K562 (cell line): ENCODE measurements around the gene NT5C1A. TPM values are rescaled to one million over a fixed set of nuclear protein-coding genes. Genes with fewer than 3 reads are reported as not detected.
A peak's percentile ranks its signal among the peaks of the same experiment; 100 is the strongest.

Experiments
- ATAC-seq: fragments of 200-7000 bp; cut with Tn5 transposase; 3 replicates; pipeline ENCODE4 v1.9.1; 2020; ENCODE audit warnings: moderate library complexity
- BruUV-seq: library from RNA; stranded (reverse); fragments of 400-500 nt; replicated peaks from 2 replicates; lab custom pipeline; 2021; lab: Mats Ljungman, UMichigan
- CTCF ChIA-PET: fragments of 300-600 bp; formaldehyde crosslinking; extraction: SDS; loops from one replicate; lab custom pipeline; 2021; ENCODE audit warnings: low intra/inter-chr PET ratio; lab: Yijun Ruan, JAX
- POLR2A ChIA-PET: fragments of 300-600, 350-650 bp; sonication (Branson Sonifier 250); formaldehyde crosslinking; extraction: SDS; loops from one replicate; lab custom pipeline; 2021; ENCODE audit warnings: antibody characterized with exemption, inconsistent platforms; lab: Yijun Ruan, JAX
- DNase-seq, 4 experiments: peaks; one replicate each; pipeline versions ENCODE4 v3.0.0 to v3.0.0-alpha.2; 2011 to 2018; ENCODE audit warnings: low spot score in 3 of 4, mixed read lengths in 3 of 4; ENCODE audit errors: extremely low read depth in 1 of 4
- FAIRE-seq: peaks from 2 replicates; lab custom pipeline; 2011; peaks lifted over from hg19 to GRCh38; lab: Jason Lieb, UNC
- H2AFZ ChIP-seq: 2 replicates; pipeline ENCODE4 v1.6.0; 2011; ENCODE audit warnings: low read depth, low read length, control low read depth, inconsistent platforms
- H3K27ac ChIP-seq: fragments of 200-600 bp; 3 replicates; pipeline ENCODE4 v1.8.0; 2011; ENCODE audit warnings: low read depth, mild to moderate bottlenecking, control low read depth, inconsistent platforms, low read length, moderate library complexity, mixed read lengths; ENCODE audit errors: extremely low read depth
- H3K27me3 ChIP-seq, 2 experiments: fragments of 300-600 bp in 1 of 2; 2 replicates in 1 of 2; 3 replicates in 1 of 2; pipeline versions ENCODE4 v1.6.0 to v1.8.0; 2011; ENCODE audit warnings: inconsistent platforms in 2 of 2, low read length in 2 of 2, mild to moderate bottlenecking in 1 of 2, mixed read lengths in 1 of 2, moderate library complexity in 1 of 2; ENCODE audit not compliant: control insufficient read depth in 2 of 2, insufficient read depth in 2 of 2
- H3K36me3 ChIP-seq: fragments of 300-600 bp; 3 replicates; pipeline ENCODE4 v1.8.0; 2011; ENCODE audit warnings: mild to moderate bottlenecking, low read length, inconsistent platforms; ENCODE audit not compliant: control insufficient read depth, insufficient read depth
- H3K4me1 ChIP-seq, 2 experiments: fragments of 200-600 bp in 1 of 2; replicated peaks in 1 of 2; 2 replicates in 1 of 2; 3 replicates in 1 of 2; pipeline versions ENCODE4 v1.5.1 to v1.8.0; 2011; ENCODE audit warnings: inconsistent platforms in 2 of 2, low read length in 2 of 2, mild to moderate bottlenecking in 1 of 2, mixed read lengths in 1 of 2, moderate library complexity in 1 of 2; ENCODE audit not compliant: control insufficient read depth in 2 of 2, insufficient read depth in 2 of 2
- H3K4me2 ChIP-seq: 2 replicates; pipeline ENCODE4 v1.6.1; 2011; ENCODE audit warnings: low read length, control low read depth, inconsistent platforms, mixed read lengths; ENCODE audit not compliant: insufficient read depth
- H3K4me3 ChIP-seq: fragments of 200-600 bp; sonication (generic), shearing (Covaris generic); 2 replicates; pipeline ENCODE4 v1.5.1; 2016; ENCODE audit warnings: control low read depth, inconsistent platforms
- H3K79me2 ChIP-seq: fragments of 200-600 bp; 3 replicates; pipeline ENCODE4 v1.8.0; 2011; ENCODE audit warnings: low read length, inconsistent platforms; ENCODE audit not compliant: control insufficient read depth, insufficient read depth
- H3K9ac ChIP-seq, 2 experiments: 2 replicates each; pipeline versions ENCODE4 v1.6.0 to v1.6.1; 2011; ENCODE audit warnings: low read depth in 2 of 2, low read length in 2 of 2, control low read depth in 1 of 2, inconsistent platforms in 1 of 2, mild to moderate bottlenecking in 1 of 2, mixed read lengths in 1 of 2; ENCODE audit not compliant: insufficient read depth in 1 of 2
- H3K9me1 ChIP-seq: one replicate; pipeline ENCODE4 v1.6.0; 2011; ENCODE audit warnings: inconsistent platforms, mild to moderate bottlenecking, low read length, moderate library complexity; ENCODE audit not compliant: control insufficient read depth, insufficient read depth
- H3K9me3 ChIP-seq: replicated peaks from 2 replicates; pipeline ENCODE4 v1.5.1; 2011; ENCODE audit warnings: low read depth, low read length, inconsistent platforms; ENCODE audit not compliant: control insufficient read depth, insufficient read depth
- H4K20me1 ChIP-seq: replicated peaks from 2 replicates; pipeline ENCODE4 v1.6.1; 2011; ENCODE audit warnings: low read length, inconsistent platforms, mixed read lengths; ENCODE audit not compliant: control insufficient read depth, insufficient read depth
- BMI1 ChIP-seq: fragments of 150-350 bp; IDR thresholded peaks from 2 replicates; pipeline ENCODE4 v1.6.1; 2014; ENCODE audit warnings: low read length
- CREM ChIP-seq: IDR thresholded peaks from 2 replicates; pipeline ENCODE4 v1.6.1; 2014; ENCODE audit warnings: antibody characterized with exemption, low read depth
- FOXA1 ChIP-seq: fragments of 450-650 bp; IDR thresholded peaks from 2 replicates; pipeline ENCODE4 v1.6.1; 2016; ENCODE audit warnings: mild to moderate bottlenecking, borderline replicate concordance
- KLF13 ChIP-seq: fragments of 450-650 bp; IDR thresholded peaks from 2 replicates; pipeline ENCODE4 v1.6.1; 2016; ENCODE audit warnings: missing genetic modification characterization, low read depth, mild to moderate bottlenecking, missing compliant biosample characterization, moderate library complexity, borderline replicate concordance
- NFXL1 ChIP-seq: fragments of 450-650 bp; formaldehyde crosslinking; IDR thresholded peaks from 2 replicates; pipeline ENCODE4 v1.4.0; 2021; ENCODE audit warnings: mild to moderate bottlenecking
- PHF21A ChIP-seq: fragments of 450-650 bp; IDR thresholded peaks from 2 replicates; pipeline ENCODE4 v1.6.1; 2017; ENCODE audit warnings: low read depth, borderline replicate concordance
- POLR2AphosphoS2 ChIP-seq: IDR thresholded peaks from 2 replicates; pipeline ENCODE4 v1.6.1; 2012; ENCODE audit warnings: low read length, improper control_type of control experiment
- RBM39 ChIP-seq: fragments of 200-400 bp; formaldehyde crosslinking; optimal IDR thresholded peaks from 2 replicates; pipeline ENCODE3; 2018; ENCODE audit warnings: low read depth, low read length
- SFPQ ChIP-seq: fragments of 200-400 bp; formaldehyde crosslinking; IDR thresholded peaks from 2 replicates; pipeline ENCODE4 v1.6.1; 2017; ENCODE audit warnings: mild to moderate bottlenecking, low read depth, low read length, moderate library complexity
- SMAD1 ChIP-seq: fragments of 150-350 bp; IDR thresholded peaks from 2 replicates; pipeline ENCODE4 v1.6.1; 2014; ENCODE audit warnings: low read length, low read depth; ENCODE audit not compliant: partially characterized antibody
- SMARCB1 ChIP-seq: IDR thresholded peaks from 2 replicates; pipeline ENCODE4 v1.6.1; 2011; ENCODE audit warnings: improper control_type of control experiment, low read depth; ENCODE audit not compliant: insufficient read length
- TEAD1 ChIP-seq, 2 experiments: fragments of 450-650 bp in 1 of 2; sonication (generic) in 1 of 2; formaldehyde crosslinking; IDR thresholded peaks; 2 replicates each; pipeline versions ENCODE4 v1.4.0 to v1.8.0; 2020 to 2022; ENCODE audit warnings: mild to moderate bottlenecking in 2 of 2, missing genetic modification reagents in 1 of 2
- U2AF1 ChIP-seq: fragments of 200-400 bp; formaldehyde crosslinking; optimal IDR thresholded peaks from 2 replicates; pipeline ENCODE3; 2017; ENCODE audit warnings: mild to moderate bottlenecking, low read depth, low read length, moderate library complexity
- ZBTB26 ChIP-seq: fragments of 450-650 bp; formaldehyde crosslinking; IDR thresholded peaks from 2 replicates; pipeline ENCODE4 v1.4.0; 2022; ENCODE audit warnings: missing genetic modification characterization
- ZBTB49 ChIP-seq: sonication (generic); formaldehyde crosslinking; IDR thresholded peaks from 2 replicates; pipeline ENCODE4 v1.8.0; 2022; ENCODE audit warnings: missing genetic modification reagents, mild to moderate bottlenecking, borderline replicate concordance
- ZFP1 ChIP-seq: fragments of 450-650 bp; formaldehyde crosslinking; IDR thresholded peaks from 2 replicates; pipeline ENCODE4 v1.4.0; 2020; ENCODE audit warnings: mild to moderate bottlenecking, mixed read lengths
- ZNF274 ChIP-seq: IDR thresholded peaks from 2 replicates; pipeline ENCODE4 v1.6.1; 2011; ENCODE audit warnings: low read depth, mild to moderate bottlenecking, low read length, moderate library complexity, borderline replicate concordance
- ZNF384 ChIP-seq: IDR thresholded peaks from 2 replicates; pipeline ENCODE4 v1.6.1; 2012; ENCODE audit warnings: low read depth, low read length, improper control_type of control experiment
- WGBS: fragments of 100-300 bp; shearing (Covaris generic); methylation state at CpG from one replicate; pipeline ENCODE4 v1.1.6; 2016; ENCODE audit warnings: low coverage, mixed read lengths; ENCODE audit not compliant: insufficient coverage; ENCODE audit errors: missing lambda C conversion rate; 5-methylcytosine and 5-hydroxymethylcytosine counted together
- in situ Hi-C: fragments of 300-500 bp; cut with MboI; formaldehyde crosslinking; loops from 4 replicates; pipeline ENCODE4 v1.15.0; 2018; ENCODE audit warnings: inconsistent platforms, mixed read lengths
- intact Hi-C: fragments of 100-400 bp; cut with micrococcal nuclease; formaldehyde crosslinking; loops from 2 replicates; pipeline ENCODE4 v1.14.2; 2022
- polyA plus RNA-seq, 8 experiments: library from polyadenylated mRNA; depleted of rRNA in 4 of 8; stranded (reverse) in 5 of 8; unstranded in 3 of 8; fragments of >200 nt; fragmentation: Nextera tagmentation in 2 of 8; fragmentation: Illumina TruSeq in 1 of 8; extraction: Ambion mirVana in 2 of 8; extraction: Trizol in 1 of 8; gene quantifications; 2 replicates each; pipeline versions ENCODE4 v1.2.1 to v1.2.3, GENCODE V29; 2011 to 2014; ENCODE audit warnings: inconsistent platforms in 1 of 8, missing spikeins in 1 of 8
- total RNA-seq, 7 experiments: library from RNA; depleted of rRNA in 6 of 7; stranded (reverse); fragments of >200 nt in 6 of 7; fragmentation: Illumina TruSeq in 2 of 7; extraction: Trizol in 2 of 7; gene quantifications; 2 replicates each; pipeline versions ENCODE4 v1.2.1 to v1.2.3, GENCODE V29; 2011 to 2021; ENCODE audit warnings: low replicate concordance in 1 of 7

The NT5C1A gene
- total and polyA plus RNA-seq, 9 of the 15 experiments (the other 6 are each of a cell fraction or from before 2014, with no cell fraction given) = not detected

- peak; percentile 73 to 87 (median 76) for DNase-seq
- no TSS peak for BruUV-seq
- Histone ChIP-seq H3K27ac (no peak overlapping the region), H3K4me3 (no peak overlapping the region), H2AFZ (no peak overlapping the region), H3K36me3 (no peaks in the 10 kb centered on the region), H3K27me3 (peaks cover 3 to 18% of the 10 kb centered on the region in 2 experiments; a peak in 4 of 5 replicates), H3K79me2 (no peaks in the 10 kb centered on the region), H3K9me3 (no peaks in the 10 kb centered on the region), H3K4me2 (no peak overlapping the region), H3K4me1 (peaks cover 7% of the 10 kb centered on the region in 2 experiments; a peak in 2 of 5 replicates), H4K20me1 (no peaks in the 10 kb centered on the region), H3K9ac (no peak overlapping the region), H3K9me1 (no peaks in the 10 kb centered on the region)
- peak; percentile 91 for FAIRE-seq
- in situ Hi-C loops (no loop called here), intact Hi-C loops (loop anchor here (1.0 kb wide), 1 partner anchor 47 kb away; no protein-coding TSS in a partner anchor)
- 3% methylated on average over 8 of the region's 8 CpGs for WGBS
- ATAC-seq = peak; percentile 81
- POLR2A ChIA-PET = interaction anchor here (1.0 to 1.5 kb wide), 2 partner anchors 12 to 81 kb away, joined by 3 read pairs; no protein-coding TSS in a partner anchor
- CTCF ChIA-PET = interaction anchor here (0.5 to 4.1 kb wide), 8 partner anchors 9 to 69 kb away, joined by 3 to 37 read pairs (median 3); partner anchors contain the start of gene HEYL
- TF ChIP-seq CREM (0 out of 2 replicates have a peak, but pooled peaks have one; percentile 28), NFXL1 (no peak), ZNF384 (peak; percentile 65), PHF21A (no peak), ZBTB26 (no peak), ZBTB49 (CRISPR knock-in tag) (no peak), KLF13 (tag) (no peak), TEAD1 (CRISPR knock-in tag; IDR thresholded peaks at IDR 0.05) (peak; percentile 49 to 58; a peak in 1 of 4 replicates), SMARCB1 (no peak), ZFP1 (CRISPR knock-in tag) (no peak), SMAD1 (no peak), RBM39 (peak; percentile 63), U2AF1 (no peak), POLR2AphosphoS2 (no peak), ZNF274 (no peak), FOXA1 (no peak), BMI1 (no peak), SFPQ (no peak)
These were observed 18.3 kb downstream of the NT5C1A start for GRCh38 chr1:39653546-39654031.
